NOMO-1 treated with dmso at 0.1 percent for 144 hours (cell line): ENCODE results near the gene SLC40A1.

Source experiments
- DNase-seq: peaks from one replicate; lab custom pipeline; 2025; ENCODE audit not compliant: unreplicated experiment; lab: John Stamatoyannopoulos, UW

SLC40A1 gene

DNA sequence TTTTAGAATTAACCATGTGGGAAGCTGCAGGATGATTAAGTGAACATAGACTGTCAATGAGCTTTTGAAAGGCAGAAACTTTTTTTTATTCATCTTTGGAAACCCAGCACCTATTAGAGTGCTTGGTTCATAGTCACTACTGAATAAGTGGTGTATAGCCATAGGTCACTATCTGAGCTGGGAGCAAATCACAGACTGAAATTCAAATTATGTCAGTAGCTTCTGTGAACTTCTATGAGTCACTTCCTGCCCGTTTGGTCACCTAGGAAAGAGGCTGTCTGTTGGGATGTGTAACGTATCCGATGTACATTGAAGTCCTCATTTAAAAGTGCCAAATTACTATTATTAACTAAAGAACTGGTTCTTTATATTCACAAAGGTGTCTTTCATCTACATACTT is 20.5 kb upstream of the SLC40A1 start:
- no peak for DNase-seq

DNA sequence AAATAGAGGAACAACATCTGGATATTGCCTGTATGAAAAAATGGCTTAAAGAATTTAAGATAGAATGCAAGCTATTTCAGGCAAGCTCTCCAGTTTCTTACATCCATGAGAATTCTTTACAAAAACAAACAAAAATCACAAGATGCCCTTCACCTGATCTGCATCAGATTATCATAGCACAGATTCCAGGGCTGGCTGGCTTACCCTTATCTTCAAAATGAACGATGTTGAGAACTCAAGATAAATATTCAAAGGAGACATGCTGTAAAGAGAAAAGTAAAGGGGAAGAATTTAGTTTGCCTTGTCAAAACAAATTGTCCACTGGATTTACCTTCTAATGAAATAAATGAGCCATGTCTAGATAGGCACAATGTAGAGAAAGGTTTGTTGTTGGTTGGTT is 18.7 kb upstream of the SLC40A1 start:
- no peak for DNase-seq

DNA sequence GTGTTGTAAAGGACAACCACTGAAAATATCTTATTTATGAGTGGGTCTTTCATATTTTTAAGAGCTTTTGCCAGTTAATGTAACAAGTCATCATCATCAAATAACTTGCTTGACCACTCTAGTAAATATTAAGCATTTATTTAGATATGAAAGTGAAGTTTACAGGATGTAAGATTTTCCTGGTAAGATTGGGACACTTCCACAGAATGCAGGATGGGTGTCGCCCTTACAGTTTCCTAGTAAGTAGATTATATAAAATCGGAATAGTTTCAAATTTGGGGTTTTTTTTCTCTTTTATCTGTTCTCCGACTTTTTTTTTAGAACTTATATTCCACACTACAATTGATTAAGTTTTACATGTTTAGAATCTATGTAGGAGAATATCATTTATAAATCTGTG is 14.8 kb upstream of the SLC40A1 start:
- no peak for DNase-seq

DNA sequence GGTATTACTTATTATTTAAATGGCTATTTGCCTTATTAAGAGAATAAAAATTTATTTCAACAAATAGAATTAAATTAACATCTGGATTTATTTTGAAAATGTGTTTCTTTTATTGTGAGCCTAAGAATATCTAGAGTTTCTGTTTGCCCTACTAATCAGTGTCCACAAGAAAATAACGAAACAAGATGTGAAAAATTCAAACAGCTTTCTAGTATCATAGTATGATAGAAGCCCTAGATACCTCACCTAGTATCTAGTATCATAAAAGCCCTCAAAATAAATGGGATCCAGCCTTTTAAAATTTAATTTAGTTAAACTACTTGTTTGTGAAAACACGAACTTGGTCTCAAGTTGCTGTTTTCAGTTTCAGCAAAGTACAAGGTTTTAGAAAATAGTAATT is 13.7 kb upstream of the SLC40A1 start:
- DNase-seq: no peak

DNA sequence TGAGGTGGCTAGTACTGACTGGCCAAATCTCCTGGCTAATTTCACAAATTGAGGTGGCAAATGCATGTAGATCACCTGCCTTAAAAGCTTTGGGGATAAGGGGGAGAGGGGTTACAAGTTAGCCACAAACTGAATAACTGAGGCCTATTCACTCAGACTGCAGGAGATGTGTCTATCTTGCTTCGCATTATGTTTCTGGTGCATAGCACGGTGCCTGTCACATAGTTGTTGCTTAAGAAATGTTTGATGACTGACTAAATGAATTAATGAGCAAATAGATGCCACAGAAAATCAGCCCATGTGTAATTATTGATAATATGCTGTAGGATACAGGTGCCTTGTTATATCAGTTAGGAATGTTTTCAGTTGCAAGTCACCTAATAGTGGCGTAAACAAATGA is 12.5 kb upstream of the SLC40A1 start:
- no peak for DNase-seq

DNA sequence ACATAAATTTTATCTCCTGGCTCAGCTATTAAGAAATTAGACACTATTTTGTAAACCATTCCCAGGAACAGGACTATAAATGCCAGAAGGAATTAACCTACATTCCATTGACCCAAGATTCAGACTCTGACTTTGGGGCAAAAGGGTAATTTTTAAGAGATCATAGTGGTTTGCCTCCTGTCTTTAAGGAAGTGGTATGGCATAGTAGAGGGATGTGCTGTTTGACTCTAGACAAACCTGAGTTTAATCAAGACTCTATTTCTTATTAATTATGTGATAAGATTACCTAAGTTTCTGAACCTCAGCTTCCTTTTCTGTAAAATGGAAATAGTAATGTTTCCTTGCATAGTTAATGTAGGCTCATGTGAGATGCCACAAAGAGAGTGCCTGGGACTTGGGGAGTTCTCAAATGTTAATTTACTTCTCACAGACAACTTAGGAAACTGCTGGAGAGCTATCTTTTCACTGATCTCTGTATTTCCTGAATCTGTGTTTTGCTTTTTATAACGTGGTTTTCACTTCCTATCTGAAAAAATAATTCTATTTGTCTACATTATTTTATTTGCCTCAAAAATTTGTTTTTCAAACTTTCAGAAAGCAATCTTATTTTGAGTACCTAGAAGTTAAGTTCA is 11.9 kb upstream of the SLC40A1 start:
- no peak for DNase-seq

DNA sequence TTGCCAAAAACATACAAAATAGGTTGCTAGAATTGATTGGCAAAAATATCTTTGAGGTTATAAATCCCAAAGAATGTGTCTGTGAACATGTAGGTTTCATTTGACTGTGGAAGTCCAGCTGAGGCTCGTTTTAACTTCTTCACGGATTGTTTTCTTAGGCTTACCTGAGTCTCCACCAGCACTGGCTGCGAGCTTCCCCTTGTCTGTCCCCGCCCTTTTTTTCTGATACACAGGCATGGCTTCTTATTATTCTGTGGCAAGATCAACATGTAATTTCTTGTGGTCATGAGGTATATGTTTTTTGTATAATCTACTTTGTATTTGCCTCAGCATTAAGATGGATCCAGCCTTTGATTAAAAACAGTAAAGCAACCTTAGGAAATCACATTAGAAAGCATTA is 7.2 kb upstream of the SLC40A1 start:
- DNase-seq: peak; percentile 20

DNA sequence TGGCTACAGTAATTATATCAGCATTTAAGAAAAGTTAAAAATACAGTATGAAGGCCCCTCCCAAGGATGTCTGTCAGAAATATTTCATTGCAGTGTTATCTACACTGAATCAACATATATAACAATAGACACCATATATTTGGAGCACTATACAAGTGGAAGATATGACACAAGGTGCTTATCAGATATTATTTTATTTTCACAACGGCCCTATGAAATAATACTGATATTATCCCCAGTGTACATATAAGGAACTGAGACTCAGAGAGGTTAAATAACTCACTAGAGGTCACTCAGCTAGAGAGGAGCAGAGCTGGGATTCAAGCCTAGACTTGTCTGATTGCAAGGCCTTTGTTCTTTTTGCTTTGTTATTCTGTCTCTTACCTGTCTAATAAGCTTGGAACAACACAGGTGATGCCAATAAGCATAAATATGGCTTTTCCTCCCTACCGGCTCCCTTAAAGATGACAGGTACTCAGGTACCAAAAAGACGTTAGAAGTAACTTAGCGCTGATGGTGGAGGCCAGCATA is 4.7 kb upstream of the SLC40A1 start:
- no peak for DNase-seq

DNA sequence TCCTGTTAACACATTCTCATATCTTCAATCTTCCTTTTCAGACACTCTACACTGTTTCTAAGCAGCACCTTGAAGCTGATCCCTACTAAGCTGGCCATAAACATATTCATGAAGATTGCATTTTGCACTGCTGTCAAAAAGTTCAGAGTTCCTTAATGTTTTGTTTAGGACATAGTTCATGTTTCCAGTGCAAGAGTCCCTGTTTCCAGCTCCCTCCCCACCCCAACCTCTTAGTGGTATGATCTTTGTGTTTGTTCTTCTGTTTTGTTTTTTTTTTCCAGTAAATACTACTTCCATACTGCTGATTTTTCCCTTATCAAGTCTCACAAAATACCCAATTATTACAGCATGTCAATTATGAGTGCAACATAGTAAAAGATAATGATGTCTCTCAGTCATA is 4.1 kb upstream of the SLC40A1 start:
- no peak for DNase-seq

DNA sequence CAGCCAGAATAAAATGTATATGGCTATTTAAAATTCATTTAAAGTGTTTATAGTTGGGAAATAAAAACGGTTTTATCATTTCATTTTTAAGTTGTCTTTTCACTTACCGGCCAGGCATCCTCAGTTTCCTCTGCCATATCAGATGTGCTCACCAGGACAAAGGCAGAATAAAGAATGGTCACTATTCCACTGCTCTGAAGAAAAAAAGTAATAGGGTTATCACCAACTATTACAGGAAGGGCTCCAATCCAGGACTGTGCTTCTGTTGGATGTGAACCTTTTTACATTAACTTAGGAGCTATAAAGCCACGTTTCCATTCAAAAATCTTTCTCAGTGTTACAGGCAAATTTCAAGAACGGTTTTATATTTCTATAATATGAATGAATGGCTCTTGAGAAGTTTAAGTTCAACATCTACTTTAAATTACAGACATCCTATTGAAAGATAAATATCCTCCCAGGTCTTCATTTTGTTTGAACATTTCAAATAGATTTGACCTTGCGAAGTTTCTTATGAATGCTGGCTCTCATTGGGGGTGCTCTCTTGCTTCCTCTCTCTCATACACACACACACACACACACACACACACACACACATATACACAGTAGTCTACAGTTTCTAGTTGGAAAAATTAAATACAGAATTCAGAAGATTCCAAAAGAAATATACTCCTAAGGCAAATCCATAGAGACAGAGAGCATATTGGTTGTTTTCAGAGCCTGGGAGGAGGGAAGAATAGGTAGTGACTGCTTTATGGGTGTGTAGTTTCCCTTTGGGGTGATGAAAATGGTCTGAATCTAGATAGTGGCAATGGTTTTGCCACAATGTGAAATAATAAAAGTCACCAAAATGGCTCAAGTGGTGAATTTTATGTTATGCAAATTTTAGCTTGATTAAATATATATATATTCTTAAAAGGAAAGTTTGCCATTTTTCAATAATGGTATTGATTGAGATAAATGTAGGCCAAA is 2.9 kb upstream of the SLC40A1 start:
- no peak for DNase-seq

DNA sequence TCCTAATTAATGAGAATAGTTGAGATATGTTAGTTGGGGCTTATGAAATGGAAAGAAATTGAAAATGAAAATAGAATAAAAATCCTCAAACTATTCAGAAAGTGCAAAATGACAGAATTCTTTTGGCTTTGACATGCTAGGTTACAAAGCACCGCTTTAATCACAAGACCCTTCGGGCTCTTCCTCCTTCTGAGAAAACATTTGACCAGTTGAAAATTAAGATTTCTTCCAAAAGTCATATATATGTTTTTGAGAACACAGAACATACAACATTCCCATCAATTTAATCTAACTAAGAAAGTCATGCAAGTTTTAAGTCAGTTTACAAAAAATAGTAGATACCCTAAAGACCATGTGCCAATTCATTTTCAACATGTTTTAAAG is 2.2 kb upstream of the SLC40A1 start:
- DNase-seq: no peak

DNA sequence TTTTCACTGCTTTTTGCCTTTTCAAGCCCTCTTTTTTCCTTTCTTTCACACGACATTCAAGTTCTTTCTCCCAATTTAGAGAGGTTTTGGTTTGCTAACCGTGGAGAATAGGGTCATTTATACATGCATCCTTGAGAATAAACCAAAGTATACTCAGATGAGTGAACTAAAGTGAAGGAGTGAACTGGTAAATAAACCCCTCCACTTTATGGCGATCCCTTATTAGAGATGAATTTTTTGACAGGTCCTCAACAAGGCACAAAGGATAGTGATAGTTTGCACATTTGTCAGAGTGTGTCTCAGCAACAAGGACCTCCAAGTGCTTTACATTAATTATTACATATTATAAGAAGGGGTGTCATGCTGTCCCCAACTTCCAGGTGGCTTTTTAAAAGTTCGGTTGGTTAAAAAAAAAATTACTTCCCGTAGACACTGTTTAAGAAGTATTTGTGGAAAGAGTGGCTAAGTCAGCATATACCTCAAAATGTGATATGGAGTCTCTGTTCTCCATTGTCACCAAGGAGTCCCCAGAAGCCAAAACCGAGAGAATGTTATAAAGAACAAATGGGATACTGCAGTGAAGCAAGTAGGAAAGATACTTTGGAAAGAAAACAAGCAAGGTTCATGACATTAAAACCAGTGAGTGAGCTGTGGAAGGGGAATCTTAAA is 1.7 kb upstream of the SLC40A1 start:
- DNase-seq: no peak

DNA sequence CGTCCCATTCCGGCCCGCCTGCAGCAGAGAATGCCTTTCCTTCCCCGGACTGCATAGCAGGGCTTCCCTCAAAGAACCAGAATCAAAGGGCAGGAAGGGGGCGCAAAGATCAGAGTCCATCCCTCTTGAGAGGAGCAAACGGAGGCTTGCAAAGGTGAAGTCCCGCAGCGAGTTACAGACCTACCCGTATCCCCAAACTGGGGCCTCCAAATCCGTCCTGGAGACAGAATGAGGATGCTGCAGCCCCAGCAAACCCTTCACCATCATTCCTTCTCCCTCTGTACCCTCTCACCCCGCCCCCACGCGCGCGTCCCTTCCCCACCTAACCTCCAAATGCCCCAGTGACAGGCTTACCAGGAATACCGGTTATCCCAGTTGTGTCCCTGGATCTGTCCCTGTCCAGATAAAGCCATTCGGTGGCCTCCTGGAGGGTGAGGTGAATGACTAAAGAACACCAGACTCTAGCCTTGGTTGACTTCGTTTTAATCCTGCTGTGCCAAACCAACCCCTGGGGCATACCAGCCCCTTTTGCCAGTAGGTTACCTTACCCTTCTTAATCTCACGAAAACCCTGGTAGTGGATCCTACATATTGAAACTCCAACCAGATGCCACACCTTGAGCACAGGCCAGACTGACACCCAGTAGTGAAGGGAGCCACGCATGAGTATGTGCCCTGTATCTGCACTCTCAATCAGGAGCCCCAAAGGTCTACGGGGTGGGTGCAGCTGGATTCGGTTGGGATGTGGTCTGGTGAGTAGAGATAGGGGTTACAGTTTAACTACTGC is 961 bp upstream of the SLC40A1 start:
- DNase-seq: no peak

DNA sequence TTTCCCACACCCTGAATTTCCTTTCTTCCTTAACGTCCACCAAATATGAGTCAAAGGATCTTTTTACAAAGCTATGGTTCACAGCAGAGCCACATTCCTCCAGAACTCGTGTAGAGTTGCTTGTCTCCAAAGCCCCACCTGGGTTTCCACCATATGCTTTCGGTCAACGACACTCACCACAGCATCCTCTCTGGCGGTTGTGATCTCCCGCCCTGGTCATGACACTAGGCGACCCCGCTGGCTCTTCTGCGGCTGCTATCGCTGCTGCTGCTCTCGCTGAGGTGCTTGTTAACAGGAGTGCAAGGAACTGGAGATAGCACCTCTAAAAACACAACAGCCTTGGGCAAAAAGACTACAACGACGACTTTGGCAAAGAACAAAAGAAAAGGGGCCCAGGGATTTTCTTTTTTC is 340 bp downstream of the SLC40A1 start:
- peak; percentile 55 for DNase-seq

DNA sequence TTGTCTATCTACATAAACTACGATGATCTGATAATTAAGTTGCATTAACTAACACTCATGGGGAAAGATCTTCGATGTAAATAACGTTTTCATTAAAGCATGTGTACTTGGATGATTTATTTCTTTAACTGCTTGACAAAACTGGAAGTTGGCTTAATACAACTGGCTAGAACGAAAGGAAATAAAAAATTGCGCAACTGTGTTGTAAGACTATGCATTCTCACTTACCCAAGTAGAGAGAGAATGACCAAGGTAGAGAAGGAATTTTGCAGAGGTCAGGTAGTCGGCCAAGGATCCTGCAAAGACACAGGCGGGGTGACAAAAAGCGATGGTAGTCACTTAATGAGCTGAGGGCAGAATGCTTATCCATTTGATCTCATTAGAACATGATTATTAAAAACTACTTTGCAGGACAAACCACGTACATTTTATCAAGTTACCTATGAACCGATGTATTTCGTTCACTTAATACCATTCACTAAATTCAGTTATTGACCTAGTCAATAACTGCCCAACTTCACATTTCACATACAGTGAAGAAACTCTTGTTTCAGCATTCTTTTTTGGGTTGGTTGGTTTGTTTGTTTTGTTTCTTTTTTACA is 900 bp downstream of the SLC40A1 start:
- DNase-seq: peak; percentile 92

DNA sequence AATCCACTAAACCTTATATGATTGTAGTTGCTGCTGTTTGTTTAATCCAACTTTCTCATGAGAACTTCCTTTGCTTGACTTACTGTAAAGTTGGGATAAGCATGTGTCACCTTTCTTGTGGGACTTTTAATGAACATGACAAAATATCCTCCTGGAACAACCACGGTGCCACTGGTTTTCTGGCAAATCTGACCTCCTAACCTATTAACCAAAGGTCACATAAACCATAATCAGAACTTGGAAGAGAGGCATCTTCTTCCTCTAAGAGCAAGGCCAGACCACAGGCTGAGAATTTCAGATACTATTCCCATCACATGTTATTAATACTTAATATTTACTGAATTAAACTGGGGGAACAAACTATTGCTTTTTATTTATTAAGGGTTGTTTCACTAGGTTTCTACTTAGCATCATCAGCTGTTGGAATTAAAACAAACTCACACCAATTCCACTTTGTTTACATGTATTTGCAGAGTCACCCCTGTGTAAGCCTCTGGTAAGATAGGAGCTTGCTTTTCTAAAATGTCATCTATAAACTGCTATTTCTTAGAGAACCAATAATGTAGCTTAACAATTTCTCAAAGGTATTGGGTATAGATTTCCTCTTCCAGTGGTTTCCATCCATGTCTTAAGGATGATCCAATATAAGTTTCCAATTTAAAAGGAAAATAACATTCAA is 2.2 kb downstream of the SLC40A1 start:
- DNase-seq: no peak

DNA sequence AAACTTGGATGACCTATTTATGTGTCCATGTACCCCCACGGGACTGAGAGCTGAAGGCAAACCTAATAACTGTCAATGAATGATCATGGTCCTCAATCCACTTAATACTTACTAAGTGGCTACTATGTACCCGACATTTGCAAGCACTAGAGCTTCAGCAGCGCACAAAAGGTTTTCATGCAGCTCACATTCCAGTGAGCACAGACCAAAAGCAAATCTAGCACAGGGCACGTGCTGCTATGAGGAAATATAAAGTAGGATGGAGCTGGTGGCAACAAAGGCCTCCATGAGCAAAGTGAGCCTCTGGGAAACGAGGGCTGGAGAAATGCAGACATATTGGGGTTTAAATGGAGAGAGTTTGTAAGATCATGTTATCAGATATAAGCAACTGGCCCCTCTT is 3.5 kb downstream of the SLC40A1 start:
- no peak for DNase-seq

DNA sequence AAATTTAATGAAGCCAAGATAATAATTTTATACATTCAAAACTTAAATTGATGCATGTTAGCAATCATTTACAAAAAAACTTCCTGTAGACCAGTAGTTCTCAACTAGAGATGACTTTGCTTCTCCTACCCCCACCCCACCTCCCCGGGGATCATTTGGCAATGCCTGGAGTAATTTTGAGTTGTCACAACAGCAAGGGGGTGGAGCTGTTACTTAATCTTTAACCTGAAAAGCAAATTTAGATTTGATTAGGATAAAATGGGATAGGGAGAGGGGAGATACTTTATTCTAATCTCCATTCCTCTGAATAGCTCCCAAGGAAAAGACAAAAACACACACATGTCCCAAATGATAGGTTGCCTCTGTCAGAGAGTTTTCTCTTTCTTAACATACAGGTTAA is 4.2 kb downstream of the SLC40A1 start:
- peak; percentile 4 for DNase-seq

DNA sequence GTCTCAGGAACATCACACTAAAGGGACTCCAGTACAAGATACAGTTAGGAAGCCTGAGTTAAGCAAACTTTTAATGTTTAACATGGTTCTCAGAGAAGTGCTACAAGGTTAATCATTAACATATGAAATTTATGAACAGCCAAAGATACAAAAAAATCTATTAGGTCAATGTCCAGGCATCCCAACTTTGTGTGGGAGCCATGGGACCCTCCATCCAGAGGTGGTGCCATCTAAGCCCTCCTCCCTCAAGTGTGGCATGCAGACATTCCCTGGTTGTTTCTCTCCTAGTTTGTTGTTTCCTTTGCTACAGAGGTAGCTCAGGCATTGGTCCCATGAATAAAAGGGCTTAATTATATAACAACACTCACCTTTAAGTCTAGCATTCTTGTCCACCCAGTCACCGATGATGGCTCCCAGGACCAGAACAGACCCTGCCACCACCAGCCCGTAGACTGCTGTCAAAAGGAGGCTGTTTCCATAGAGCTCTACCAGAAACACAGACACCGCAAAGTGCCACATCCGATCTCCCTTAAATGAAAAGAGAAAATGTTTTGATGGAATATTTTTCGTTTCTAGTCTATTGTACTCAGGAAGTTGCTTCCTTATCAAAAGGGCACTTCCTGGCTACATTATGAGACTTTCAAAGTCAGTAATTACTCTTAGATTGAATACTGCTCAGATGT is 5.7 kb downstream of the SLC40A1 start:
- no peak for DNase-seq
